ENCODE data around the gene CCR6.

Gene CCR6

GRCh38 chr6:167109651-167110050 lies 13.2 kb upstream of the CCR6 start:
- no peaks in the 10 kb centered on the region for H3K27me3 ChIP-seq (ENCODE audit: insufficient read depth, poor library complexity, severe bottlenecking)
- no peak for DNase-seq (ENCODE audit: low read depth in 1 of 2, low spot score in 1 of 2)
- H3K27ac ChIP-seq (replicated peaks) = no peak overlapping the region
- TF ChIP-seq REST (IDR thresholded peaks at IDR 0.05; ENCODE audit: insufficient replicate concordance, low read depth) (no peak), POLR2AphosphoS5 (IDR thresholded peaks at IDR 0.05; ENCODE audit: low read depth) (no peak), GABPA (IDR thresholded peaks at IDR 0.05; ENCODE audit: low read depth) (no peak), CTCF (IDR thresholded peaks at IDR 0.05; ENCODE audit: insufficient read depth, low read length) (no peak), SPI1 (IDR thresholded peaks at IDR 0.05; ENCODE audit: borderline replicate concordance, low read depth) (no peak)
- H3K4me3 ChIP-seq (replicated peaks; ENCODE audit: insufficient read depth, low read length) = no peak overlapping the region

- H3K27ac ChIP-seq (replicated peaks) = no peak overlapping the region
- no peaks in the 10 kb centered on the region for H3K27me3 ChIP-seq (ENCODE audit: insufficient read depth, poor library complexity, severe bottlenecking)
- DNase-seq (ENCODE audit: low read depth in 1 of 2, low spot score in 1 of 2) = no peak
- TF ChIP-seq GABPA (IDR thresholded peaks at IDR 0.05; ENCODE audit: low read depth) (no peak), POLR2AphosphoS5 (IDR thresholded peaks at IDR 0.05; ENCODE audit: low read depth) (no peak), CTCF (IDR thresholded peaks at IDR 0.05; ENCODE audit: insufficient read depth, low read length) (no peak), REST (IDR thresholded peaks at IDR 0.05; ENCODE audit: insufficient replicate concordance, low read depth) (no peak), SPI1 (IDR thresholded peaks at IDR 0.05; ENCODE audit: borderline replicate concordance, low read depth) (no peak)
- no peak overlapping the region for H3K4me3 ChIP-seq (replicated peaks; ENCODE audit: insufficient read depth, low read length)
Observed at GRCh38 chr6:167111597-167111996, 11.3 kb upstream of the CCR6 start.

- no peak overlapping the region for H3K4me3 ChIP-seq (replicated peaks; ENCODE audit: insufficient read depth, low read length)
- no peak overlapping the region for H3K27ac ChIP-seq (replicated peaks)
- no peak for DNase-seq (ENCODE audit: low read depth in 1 of 2, low spot score in 1 of 2)
- TF ChIP-seq GABPA (IDR thresholded peaks at IDR 0.05; ENCODE audit: low read depth) = no peak
- TF ChIP-seq REST (IDR thresholded peaks at IDR 0.05; ENCODE audit: insufficient replicate concordance, low read depth) = no peak
- TF ChIP-seq POLR2AphosphoS5 (IDR thresholded peaks at IDR 0.05; ENCODE audit: low read depth) = no peak
- H3K27me3 ChIP-seq (ENCODE audit: insufficient read depth, poor library complexity, severe bottlenecking) = no peaks in the 10 kb centered on the region
Observed at GRCh38 chr6:167112421-167112820, 10.5 kb upstream of the CCR6 start.
